SU-DHL-6 (cell line): ENCODE results near the gene NHLRC2.
A peak's percentile ranks its signal among the peaks of the same experiment; 100 is the strongest.

Experiments
- H2AFZ ChIP-seq: fragments of 200-600 bp; sonication (generic); 2 replicates; pipeline ENCODE4 v1.6.1; 2014; ENCODE audit warnings: low read depth, mild to moderate bottlenecking, moderate library complexity, mixed read lengths, antibody characterized with exemption, low read length; ENCODE audit not compliant: severe bottlenecking
- H3F3A ChIP-seq: fragments of 200-600 bp; shearing (Covaris generic); 2 replicates; pipeline ENCODE4 v1.6.0; 2016; ENCODE audit warnings: antibody characterized with exemption, mild to moderate bottlenecking; ENCODE audit not compliant: insufficient read depth
- H3K27ac ChIP-seq: fragments of 200-600 bp; sonication (generic); 2 replicates; pipeline ENCODE4 v1.5.1; 2016; ENCODE audit warnings: low read depth, mild to moderate bottlenecking, low read length, moderate library complexity, mixed read lengths
- H3K27me3 ChIP-seq: fragments of 200-600 bp; sonication (generic), shearing (Covaris generic); 2 replicates; pipeline ENCODE4 v1.6.0; 2014; ENCODE audit warnings: mild to moderate bottlenecking, low read length
- H3K36me3 ChIP-seq: fragments of 200-600 bp; sonication (generic); 2 replicates; pipeline ENCODE4 v1.6.1; 2014; ENCODE audit warnings: mild to moderate bottlenecking, low read length, mixed read lengths
- H3K4me2 ChIP-seq: fragments of 300-600, 200-600 bp; shearing (Covaris generic), sonication (generic); 2 replicates; pipeline ENCODE4 v1.6.0; 2014; ENCODE audit warnings: low read length, low read depth, mild to moderate bottlenecking; ENCODE audit not compliant: poor library complexity, severe bottlenecking
- H3K4me3 ChIP-seq: fragments of 200-600 bp; sonication (generic); 2 replicates; pipeline ENCODE4 v1.5.1; 2014; ENCODE audit warnings: antibody characterized with exemption, low read length, mild to moderate bottlenecking, mixed read lengths; ENCODE audit not compliant: insufficient read depth, poor library complexity, severe bottlenecking
- H3K79me2 ChIP-seq: fragments of 200-600 bp; sonication (generic); 2 replicates; pipeline ENCODE4 v1.6.1; 2014; ENCODE audit warnings: mild to moderate bottlenecking, low read length, moderate library complexity; ENCODE audit not compliant: insufficient read depth
- H3K9ac ChIP-seq: fragments of 200-600 bp; sonication (generic); 2 replicates; pipeline ENCODE4 v1.7.0; 2014; ENCODE audit warnings: mild to moderate bottlenecking, low read length
- H3K9me2 ChIP-seq: fragments of 200-600 bp; sonication (generic); replicated peaks from 2 replicates; pipeline ENCODE4 v1.6.1; 2014; ENCODE audit warnings: low read length; ENCODE audit not compliant: insufficient read depth
- H3K9me3 ChIP-seq: fragments of 200-600 bp; sonication (generic); 2 replicates; pipeline ENCODE4 v1.6.1; 2014; ENCODE audit warnings: low read length, mixed read lengths; ENCODE audit not compliant: insufficient read depth
- H4K20me1 ChIP-seq: fragments of 200-600 bp; sonication (generic); 2 replicates; pipeline ENCODE4 v1.6.1; 2014; ENCODE audit warnings: low read depth, mild to moderate bottlenecking, antibody characterized with exemption, low read length, moderate library complexity, mixed read lengths
- CTCF ChIP-seq: fragments of 200-600 bp; sonication (generic); IDR thresholded peaks from one replicate; pipeline ENCODE4 v1.5.1; 2017; ENCODE audit warnings: antibody characterized with exemption, mild to moderate bottlenecking, low read length, moderate library complexity; ENCODE audit not compliant: insufficient read depth, poor library complexity, severe bottlenecking
- EZH2phosphoT487 ChIP-seq: fragments of 200-600 bp; sonication (generic), shearing (Covaris generic); conservative IDR thresholded peaks from 2 replicates; pipeline ENCODE4 v1.6.1; 2018; ENCODE audit warnings: mild to moderate bottlenecking, antibody characterized with exemption, low read length, moderate library complexity, mixed read lengths

NHLRC2 gene

GRCh38 chr10:113859261-113859660 is 4.8 kb downstream of the NHLRC2 start:
- no peaks in the 10 kb centered on the region for H3K27me3 ChIP-seq
- H4K20me1 ChIP-seq, result no peaks in the 10 kb centered on the region
- H3K4me2 ChIP-seq, result peak overlapping the region; percentile 79
- peaks cover 10% of the 10 kb centered on the region; the same call in 1 of the 2 replicates for H3F3A ChIP-seq
- no peak overlapping the region for H3K9ac ChIP-seq
- H3K9me3 ChIP-seq, result no peaks in the 10 kb centered on the region
- H3K36me3 ChIP-seq, result peaks cover 45% of the 10 kb centered on the region
- TF ChIP-seq EZH2phosphoT487, result no peak
- no peak for TF ChIP-seq CTCF
- H3K79me2 ChIP-seq, result peaks cover 42% of the 10 kb centered on the region
- no peak overlapping the region; the same call in 1 of the 2 replicates for H3K27ac ChIP-seq
- no peak overlapping the region for H3K4me3 ChIP-seq
- no peaks in the 10 kb centered on the region for H3K9me2 ChIP-seq
- no peak overlapping the region for H2AFZ ChIP-seq

- H3K9me3 ChIP-seq, result no peaks in the 10 kb centered on the region
- no peaks in the 10 kb centered on the region for H4K20me1 ChIP-seq
- TF ChIP-seq EZH2phosphoT487, result no peak
- TF ChIP-seq CTCF, result no peak
- no peak overlapping the region for H3K27ac ChIP-seq
- peaks cover 23% of the 10 kb centered on the region for H3K36me3 ChIP-seq
- H3K9ac ChIP-seq, result no peak overlapping the region
- no peak overlapping the region for H2AFZ ChIP-seq
- peaks cover 34% of the 10 kb centered on the region for H3K79me2 ChIP-seq
- H3F3A ChIP-seq, result peaks cover 8% of the 10 kb centered on the region; the same call in 1 of the 2 replicates
- H3K4me2 ChIP-seq, result no peak overlapping the region
- no peaks in the 10 kb centered on the region for H3K27me3 ChIP-seq
- no peak overlapping the region for H3K4me3 ChIP-seq
- H3K9me2 ChIP-seq, result no peaks in the 10 kb centered on the region
These were observed 11.4 kb downstream of the NHLRC2 start for GRCh38 chr10:113865901-113866300.

- H3K36me3 ChIP-seq, result peaks cover 17% of the 10 kb centered on the region; the same call in 1 of the 2 replicates
- peaks cover 8% of the 10 kb centered on the region; the same call in 1 of the 2 replicates for H3F3A ChIP-seq
- H3K9ac ChIP-seq, result no peak overlapping the region
- no peak overlapping the region for H3K27ac ChIP-seq
- no peaks in the 10 kb centered on the region for H3K27me3 ChIP-seq
- H3K4me3 ChIP-seq, result no peak overlapping the region
- no peak overlapping the region for H2AFZ ChIP-seq
- H3K4me2 ChIP-seq, result no peak overlapping the region
- H3K79me2 ChIP-seq, result peaks cover 42% of the 10 kb centered on the region
- no peaks in the 10 kb centered on the region for H3K9me2 ChIP-seq
- no peaks in the 10 kb centered on the region for H3K9me3 ChIP-seq
- TF ChIP-seq CTCF, result no peak
- TF ChIP-seq EZH2phosphoT487, result no peak
- no peaks in the 10 kb centered on the region for H4K20me1 ChIP-seq
These were observed 12.3 kb downstream of the NHLRC2 start for GRCh38 chr10:113866551-113867394.
